ENCODE measurements around the gene DCDC1.

The DCDC1 gene

GRCh38 chr11:30914143-30914762 lies 455.3 kb downstream of the DCDC1 start:
- H3K4me3 ChIP-seq (replicated peaks; ENCODE audit: low read depth, low read length), result no peak overlapping the region
- peak; percentile 93 for TF ChIP-seq CTCF (IDR thresholded peaks at IDR 0.05; ENCODE audit: low read length, missing control alignments)

GRCh38 chr11:30911247-30911646 lies 458.3 kb downstream of the DCDC1 start:
- no peak for TF ChIP-seq CTCF (IDR thresholded peaks at IDR 0.05; ENCODE audit: low read length, missing control alignments)
- H3K4me3 ChIP-seq (replicated peaks; ENCODE audit: low read depth, low read length), result no peak overlapping the region
- DNase-seq (ENCODE audit: low read depth), result no peak

More at GRCh38 chr11:30914143-30914762, 455.3 kb downstream of the DCDC1 start:
- DNase-seq (ENCODE audit: low read depth), result peak; percentile 76

- no peak for DNase-seq (ENCODE audit: low read depth)
- TF ChIP-seq CTCF (IDR thresholded peaks at IDR 0.05; ENCODE audit: low read length, missing control alignments), result no peak
Measured at GRCh38 chr11:30908857-30909256, 460.7 kb downstream of the DCDC1 start.

GRCh38 chr11:30908272-30908671 lies 461.3 kb downstream of the DCDC1 start:
- no peak overlapping the region for H3K4me3 ChIP-seq (replicated peaks; ENCODE audit: low read depth, low read length)
- TF ChIP-seq CTCF (IDR thresholded peaks at IDR 0.05; ENCODE audit: low read length, missing control alignments), result no peak
- DNase-seq (ENCODE audit: low read depth), result no peak

More at GRCh38 chr11:30908857-30909256, 460.7 kb downstream of the DCDC1 start:
- H3K4me3 ChIP-seq (replicated peaks; ENCODE audit: low read depth, low read length), result no peak overlapping the region

- no peak for DNase-seq (ENCODE audit: low read depth)
- no peak for TF ChIP-seq CTCF (IDR thresholded peaks at IDR 0.05; ENCODE audit: low read length, missing control alignments)
- no peak overlapping the region for H3K4me3 ChIP-seq (replicated peaks; ENCODE audit: low read depth, low read length)
Measured at GRCh38 chr11:30902929-30903328, 466.6 kb downstream of the DCDC1 start.

- H3K4me3 ChIP-seq (replicated peaks; ENCODE audit: low read depth, low read length), result no peak overlapping the region
- no peak for TF ChIP-seq CTCF (IDR thresholded peaks at IDR 0.05; ENCODE audit: low read length, missing control alignments)
Measured at GRCh38 chr11:30895046-30895445, 474.5 kb downstream of the DCDC1 start.

GRCh38 chr11:30893318-30893717 lies 476.2 kb downstream of the DCDC1 start:
- no peak for TF ChIP-seq CTCF (IDR thresholded peaks at IDR 0.05; ENCODE audit: low read length, missing control alignments)
- no peak overlapping the region for H3K4me3 ChIP-seq (replicated peaks; ENCODE audit: low read depth, low read length)
- no peak for DNase-seq (ENCODE audit: low read depth)

More at GRCh38 chr11:30895046-30895445, 474.5 kb downstream of the DCDC1 start:
- DNase-seq (ENCODE audit: low read depth), result no peak

Data from fibroblast of pulmonary artery (primary cell).